NOMO-1 treated with dmso at 0.1 percent for 144 hours (cell line): ENCODE data around the gene TNFRSF8.

Experiments used
- DNase-seq: peaks from one replicate; lab custom pipeline; 2025; ENCODE audit not compliant: unreplicated experiment; lab: John Stamatoyannopoulos, UW

Gene TNFRSF8

DNA sequence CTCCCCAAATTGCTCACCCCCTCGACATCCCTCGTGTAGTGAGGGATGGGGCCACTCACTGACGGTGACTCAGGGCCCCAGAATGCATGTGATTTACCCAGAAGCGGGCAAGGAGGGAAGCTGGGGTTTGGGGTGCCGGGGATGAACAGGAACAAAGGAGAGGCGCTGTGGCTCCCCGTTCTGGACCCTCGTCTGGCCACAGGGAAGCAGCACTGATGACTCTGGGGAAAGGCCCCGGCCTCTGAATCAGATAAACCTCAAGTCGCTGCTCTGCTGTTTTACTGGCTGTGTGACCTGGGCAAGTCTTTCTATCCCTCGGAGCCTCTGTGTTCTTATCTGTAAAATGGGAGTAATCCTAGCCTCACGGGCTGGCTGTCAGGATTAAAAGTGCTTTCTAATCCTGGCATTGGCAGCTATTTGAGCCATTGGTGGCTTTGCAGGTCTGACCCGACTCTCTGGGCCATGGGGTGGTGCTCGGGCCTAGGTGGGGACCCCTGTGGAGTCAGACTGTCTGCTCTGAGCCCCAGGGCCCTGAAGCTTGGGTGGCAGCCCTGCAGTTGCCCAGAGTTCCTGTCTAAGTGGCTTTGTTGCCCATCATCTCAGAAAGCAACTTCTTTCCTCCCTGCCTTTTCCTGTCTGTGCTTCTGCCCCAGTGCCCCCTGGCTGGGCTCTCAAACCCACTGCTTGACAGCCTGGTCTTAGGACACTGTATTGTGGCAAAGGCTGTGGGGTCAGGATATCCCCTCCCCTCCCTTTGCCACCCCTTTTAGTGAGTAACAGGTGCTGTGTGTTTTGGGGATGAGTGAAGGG, 109.1 kb downstream of the TNFRSF8 start:
- DNase-seq: no peak

DNA sequence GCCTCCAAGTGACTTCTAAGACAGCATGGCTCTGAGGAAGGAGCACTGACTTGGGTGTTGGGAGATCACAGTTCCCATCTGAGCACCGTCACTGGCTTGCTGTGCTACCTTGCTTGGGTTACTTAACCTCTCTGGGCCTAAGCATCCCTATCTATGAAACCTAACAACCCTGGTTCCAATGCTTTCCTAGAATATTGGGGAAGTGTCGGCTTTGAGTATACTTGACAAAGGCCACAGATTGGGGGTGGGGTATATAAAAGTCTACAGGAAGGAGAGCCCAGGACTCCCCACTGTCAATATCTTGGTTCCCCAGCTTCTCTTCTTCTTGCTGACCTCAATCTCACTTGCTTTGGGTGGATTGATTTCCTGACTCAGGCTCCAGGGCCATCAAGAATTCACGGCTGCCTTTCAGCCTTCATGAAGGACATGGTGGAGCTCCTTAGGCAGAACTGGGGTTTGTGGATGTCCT, 110.0 kb downstream of the TNFRSF8 start:
- DNase-seq: no peak

DNA sequence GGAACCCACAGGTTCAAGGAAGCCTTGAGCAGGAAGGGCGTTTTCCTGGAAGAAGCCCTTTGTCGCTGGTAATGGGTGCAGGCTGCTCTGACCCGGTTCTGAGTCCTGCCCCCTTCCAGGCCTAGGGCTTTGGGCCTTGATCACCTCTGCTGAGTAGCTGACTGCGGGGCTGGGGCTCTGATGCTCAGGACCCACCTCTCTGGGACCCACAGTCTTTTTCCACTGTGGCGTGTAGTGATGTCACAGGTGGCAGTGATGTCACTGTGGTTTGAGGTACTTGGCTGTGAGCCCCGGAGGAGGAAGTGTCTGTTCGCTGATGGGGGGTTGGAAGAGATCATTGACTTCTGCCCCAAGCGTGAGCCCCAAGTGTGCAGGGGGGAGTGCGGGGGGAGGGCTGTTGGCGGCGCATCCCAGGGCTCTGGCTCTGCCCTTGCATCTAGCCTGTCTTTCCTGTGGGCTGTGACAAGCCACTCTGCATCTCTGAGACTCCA, 110.6 kb downstream of the TNFRSF8 start:
- DNase-seq: peak; percentile 41

DNA sequence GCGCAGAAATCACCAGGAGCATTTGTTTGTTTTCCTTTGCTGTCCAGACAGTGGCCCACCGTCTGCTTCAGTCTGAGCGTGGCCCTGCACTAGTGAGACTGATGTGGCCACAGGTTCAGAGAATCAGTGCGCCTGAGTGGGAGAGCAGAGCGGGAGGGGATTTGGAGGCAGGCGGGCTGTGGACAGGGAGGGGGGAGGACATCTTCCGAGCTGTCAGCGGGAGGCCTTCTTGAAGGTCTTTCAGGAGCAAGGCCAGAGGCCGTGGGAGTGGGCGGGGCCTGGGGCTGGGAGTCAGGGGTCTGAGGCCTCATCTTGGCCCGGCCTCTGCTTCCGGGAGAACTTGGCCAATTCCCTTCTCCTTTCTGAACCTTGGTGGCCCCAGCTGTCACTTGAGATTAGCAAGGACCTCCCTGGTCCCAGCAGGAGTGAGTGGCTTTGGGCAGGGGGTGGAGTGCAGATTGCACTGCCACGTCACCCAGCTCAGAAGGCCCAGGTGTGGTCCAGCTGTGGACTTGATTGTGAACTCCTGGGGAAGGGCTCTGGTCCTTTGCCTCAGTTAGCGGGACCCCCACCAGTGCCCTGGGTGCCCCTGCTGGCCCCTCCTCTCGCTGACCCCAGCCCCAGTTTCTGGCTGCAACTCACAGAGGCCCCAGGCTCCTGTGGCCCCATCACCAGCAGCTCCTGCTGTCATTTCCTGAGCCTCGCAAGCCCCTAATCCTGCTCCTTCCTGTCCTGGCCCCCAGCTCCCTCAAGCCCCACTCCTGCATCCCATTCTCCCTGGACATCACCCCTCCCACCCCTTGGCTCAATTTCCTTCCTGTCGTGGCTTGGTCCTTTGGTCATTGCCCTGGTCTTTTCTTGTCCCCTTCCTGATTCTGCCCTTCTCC, 112.1 kb downstream of the TNFRSF8 start:
- no peak for DNase-seq

DNA sequence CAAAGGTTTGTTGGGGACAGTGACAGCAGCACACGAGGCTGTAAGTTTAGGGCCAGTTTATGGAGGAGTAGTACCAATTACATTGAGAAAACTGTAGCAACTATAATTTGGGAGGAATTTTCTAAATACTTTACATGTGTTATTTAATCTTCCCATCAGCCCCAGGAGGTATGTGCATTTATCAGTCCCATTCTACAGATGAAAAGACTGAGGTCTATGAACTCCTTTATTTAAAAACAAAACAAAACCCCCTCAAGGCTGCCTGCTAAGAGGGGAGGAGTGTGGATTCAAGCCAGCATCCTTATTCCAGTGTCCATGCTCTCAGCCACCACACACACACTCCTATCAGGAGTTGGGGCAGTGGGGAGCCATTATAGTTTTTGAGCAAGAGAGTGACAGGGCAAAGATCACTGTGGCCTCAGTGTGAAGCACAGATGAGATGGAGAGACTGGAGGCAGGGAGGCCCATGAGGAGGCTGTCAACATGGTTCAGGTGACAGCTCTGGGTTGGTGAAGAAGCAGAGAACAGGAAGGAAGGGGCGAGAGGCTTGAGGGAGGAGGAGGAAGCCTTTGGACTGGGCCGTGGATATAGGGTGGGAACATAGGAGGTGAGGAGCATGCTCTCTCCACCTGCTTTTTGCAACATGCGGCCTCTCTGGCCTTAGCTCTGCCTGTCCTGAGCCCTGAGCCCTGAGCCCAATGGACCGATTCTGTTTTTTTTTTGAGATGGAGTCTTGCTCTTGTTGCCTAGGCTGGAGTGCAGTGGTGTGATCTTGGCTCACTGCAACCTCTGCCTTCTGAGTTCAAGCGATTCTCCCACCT, 113.4 kb downstream of the TNFRSF8 start:
- no peak for DNase-seq

DNA sequence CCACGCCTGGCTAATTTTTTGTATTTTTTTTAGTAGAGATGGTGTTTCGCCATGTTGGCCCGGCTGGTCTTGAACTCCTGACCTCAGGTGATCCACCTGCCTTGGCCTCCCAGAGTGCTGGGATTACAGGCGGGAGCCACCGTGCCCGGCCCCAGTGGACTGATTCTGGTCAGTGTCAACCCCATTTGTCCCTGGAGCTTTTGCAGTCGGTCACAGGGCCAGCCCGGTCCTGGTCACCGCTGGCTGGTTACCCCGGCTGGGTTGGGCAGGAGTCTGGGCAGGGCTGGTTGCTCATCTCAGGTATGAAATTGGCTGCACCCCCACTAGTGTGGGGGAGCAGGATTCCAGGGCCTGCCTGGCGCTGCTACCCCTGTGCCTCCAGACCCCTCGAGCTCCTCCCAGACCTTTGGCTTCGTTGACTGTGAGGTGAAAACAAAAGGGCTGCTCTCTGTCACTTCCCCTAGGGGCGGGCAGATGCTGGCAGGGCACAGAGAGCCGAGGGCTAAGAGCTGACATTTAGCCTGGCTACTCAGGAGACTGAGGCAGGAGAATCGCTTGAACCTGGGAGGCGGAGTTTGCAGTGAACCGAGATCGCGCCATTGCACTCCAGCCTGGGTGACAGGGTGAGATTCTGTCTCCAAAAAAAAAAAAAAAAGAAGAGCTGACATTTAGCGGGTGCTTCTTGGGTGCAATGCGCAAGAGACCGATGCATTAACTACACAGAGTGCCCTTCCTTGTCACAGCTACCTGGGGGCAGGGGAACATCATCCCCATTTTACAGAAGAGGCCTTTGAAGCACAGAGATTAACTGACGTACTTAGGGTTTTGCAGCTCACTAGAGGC, 114.3 kb downstream of the TNFRSF8 start:
- DNase-seq: no peak

DNA sequence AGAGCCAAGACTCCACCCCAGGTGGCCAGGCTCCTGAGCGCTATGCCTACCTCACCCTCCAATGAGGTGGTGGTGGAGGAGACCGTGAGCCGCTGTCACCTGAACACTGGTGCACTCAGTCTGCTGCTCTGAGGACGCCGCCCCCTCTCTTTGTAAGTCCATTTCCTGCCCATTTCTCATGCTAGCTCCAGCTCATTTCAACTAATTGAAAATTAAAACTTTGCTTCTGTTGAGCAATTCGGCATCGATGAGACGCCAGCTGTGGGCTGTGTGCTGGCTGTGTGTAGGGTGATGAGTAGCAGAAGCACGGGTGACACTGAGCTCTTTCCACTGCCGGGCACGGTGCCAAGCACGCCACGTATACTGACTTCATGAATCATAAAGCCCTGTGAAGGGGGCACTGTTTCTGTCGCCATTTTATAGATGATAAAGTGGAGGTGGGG, 114.9 kb downstream of the TNFRSF8 start:
- peak; percentile 32 for DNase-seq

DNA sequence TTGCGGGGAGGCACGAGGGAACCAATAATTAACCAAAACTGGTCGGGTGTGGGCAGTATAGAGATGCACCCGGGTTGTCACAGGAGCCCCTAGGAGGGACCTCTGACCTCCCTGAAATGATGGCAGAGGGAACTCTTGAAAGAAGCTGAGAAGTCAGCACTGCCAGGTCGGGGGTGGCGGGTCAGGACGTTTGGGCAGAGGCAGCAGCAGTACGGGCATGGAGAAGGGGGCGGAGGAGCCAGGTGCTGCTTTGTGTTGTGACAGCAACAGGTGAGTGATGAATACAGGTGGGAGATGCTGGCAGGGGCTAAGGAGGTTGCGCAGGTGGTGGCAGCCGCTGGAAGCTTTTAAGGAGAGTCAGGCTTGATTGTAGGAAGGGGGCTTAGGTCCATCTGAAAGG, 115.4 kb downstream of the TNFRSF8 start:
- no peak for DNase-seq

DNA sequence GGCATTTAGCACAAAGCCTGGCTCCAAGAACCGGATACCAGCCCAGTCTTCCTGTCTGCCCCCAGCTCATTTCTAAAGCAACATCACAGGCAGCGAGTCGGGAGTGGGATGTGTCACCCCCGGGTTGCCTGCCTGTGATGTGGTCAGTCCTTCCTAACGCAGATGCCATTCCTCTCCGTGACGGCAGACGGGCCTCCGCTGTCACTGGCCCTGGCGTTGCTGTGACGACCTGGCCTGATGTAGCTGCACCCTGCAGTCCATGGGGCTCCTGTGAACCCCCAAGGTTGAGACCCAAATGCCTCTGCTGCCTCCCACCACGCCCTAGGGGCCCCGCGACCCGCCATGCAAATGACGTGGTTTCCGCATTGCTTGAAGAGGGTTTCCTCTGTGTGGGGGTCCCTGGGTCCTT, 116.0 kb downstream of the TNFRSF8 start:
- peak; percentile 13 for DNase-seq

DNA sequence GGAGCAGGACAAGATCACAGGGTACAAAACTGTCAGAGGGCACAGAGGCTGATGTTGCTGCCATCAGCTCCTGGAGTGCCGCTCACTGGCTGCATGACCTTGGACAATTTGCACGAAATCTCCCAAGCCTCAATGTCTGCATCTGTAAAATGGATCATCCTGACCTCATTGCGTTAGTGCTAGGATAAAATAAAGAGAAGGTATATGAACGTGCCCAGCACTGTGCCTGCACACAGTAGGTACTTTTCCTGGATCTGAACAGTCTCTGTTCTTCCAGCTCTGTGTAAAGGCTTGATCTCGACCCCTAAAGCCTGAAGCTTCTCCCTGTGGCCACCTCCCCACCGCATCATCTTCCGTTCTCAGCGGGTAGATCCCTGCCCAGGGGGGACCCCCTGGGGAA, 116.6 kb downstream of the TNFRSF8 start:
- DNase-seq: no peak

DNA sequence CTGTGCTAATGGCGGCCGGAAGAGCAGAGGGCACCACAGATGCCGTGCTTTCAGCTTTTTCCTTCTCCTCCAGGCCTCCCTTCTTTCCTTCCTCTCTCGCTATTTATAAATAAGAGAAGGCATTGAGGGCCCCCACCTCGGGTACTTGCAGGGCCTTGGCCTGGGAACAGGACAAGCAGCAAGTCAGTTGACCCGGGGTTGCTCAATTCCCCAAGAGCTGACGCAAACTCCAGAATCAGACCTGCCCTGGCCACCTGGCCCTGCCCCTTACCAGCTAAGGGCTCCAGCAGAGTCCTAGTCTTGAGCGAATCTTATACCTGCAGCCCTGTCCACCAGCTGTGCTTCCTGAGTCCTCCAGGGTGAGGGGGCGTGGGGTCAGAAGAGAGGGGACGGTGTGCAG, 117.2 kb downstream of the TNFRSF8 start:
- peak; percentile 90 for DNase-seq

DNA sequence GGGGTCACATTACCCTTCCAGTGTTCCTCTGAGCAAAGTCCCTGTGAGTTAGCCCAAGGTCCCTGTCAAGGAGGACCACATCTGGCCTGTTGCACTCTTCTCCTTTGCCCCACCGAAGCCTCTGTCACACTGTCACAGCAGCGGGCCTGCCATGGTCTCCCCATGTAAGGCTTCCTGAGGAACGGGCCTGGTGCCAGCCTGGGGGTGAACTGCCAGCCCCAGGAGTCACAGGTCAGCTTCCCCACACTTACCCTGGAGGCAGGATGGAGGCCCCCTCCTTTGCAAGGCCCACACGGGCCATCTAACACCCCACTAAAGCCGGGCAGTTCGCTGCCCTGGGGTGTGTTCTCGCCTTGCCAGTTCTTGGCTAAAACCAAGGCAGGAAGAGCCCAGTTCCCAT, 117.8 kb downstream of the TNFRSF8 start:
- DNase-seq: no peak

DNA sequence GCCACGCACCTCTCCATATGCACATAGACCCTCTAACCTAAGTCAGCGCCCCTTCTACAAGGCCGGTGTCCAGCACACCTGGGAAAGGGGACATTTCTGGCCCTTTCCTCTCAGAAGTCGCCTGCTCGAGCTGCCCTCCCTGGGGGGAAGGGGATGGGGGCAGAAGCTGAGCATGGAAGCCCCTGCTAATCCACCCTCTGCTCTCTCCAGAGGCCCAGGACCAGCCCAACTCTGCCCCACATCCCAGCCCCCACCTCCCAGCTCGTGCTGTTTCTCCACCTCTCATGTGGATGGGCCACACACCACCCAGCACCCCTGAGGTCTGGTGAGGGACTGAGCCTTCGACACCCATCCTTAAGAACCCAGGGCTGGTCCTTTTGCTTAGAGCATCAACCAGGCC, 118.5 kb downstream of the TNFRSF8 start:
- DNase-seq: no peak

DNA sequence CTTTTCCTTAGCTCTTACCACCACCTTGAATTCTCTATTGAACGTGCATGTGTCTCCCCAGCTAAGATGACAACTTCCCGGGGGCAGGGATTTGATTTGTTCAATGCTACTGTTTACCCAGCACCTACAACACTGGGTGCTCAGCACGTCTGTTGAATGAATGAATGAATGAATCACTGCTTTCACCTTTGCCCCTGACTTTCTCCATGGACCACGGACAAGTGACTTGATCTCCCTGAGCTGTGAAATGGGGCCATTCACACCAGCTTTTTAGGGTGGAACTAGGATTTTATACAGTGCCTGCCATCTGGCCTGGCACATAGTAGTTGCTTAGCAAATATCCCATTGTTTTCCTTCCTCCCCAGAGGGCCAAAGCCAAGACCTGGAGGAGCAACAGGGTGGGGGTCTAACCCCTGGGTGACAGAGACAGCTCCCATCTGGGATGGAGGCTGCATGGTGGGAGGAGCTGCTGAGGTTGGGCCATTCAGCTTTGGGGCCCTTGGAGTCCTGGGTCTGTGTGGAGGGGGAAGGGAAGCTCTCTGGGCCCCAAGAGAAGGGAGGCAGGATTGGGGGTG, 119.4 kb downstream of the TNFRSF8 start:
- DNase-seq: no peak

DNA sequence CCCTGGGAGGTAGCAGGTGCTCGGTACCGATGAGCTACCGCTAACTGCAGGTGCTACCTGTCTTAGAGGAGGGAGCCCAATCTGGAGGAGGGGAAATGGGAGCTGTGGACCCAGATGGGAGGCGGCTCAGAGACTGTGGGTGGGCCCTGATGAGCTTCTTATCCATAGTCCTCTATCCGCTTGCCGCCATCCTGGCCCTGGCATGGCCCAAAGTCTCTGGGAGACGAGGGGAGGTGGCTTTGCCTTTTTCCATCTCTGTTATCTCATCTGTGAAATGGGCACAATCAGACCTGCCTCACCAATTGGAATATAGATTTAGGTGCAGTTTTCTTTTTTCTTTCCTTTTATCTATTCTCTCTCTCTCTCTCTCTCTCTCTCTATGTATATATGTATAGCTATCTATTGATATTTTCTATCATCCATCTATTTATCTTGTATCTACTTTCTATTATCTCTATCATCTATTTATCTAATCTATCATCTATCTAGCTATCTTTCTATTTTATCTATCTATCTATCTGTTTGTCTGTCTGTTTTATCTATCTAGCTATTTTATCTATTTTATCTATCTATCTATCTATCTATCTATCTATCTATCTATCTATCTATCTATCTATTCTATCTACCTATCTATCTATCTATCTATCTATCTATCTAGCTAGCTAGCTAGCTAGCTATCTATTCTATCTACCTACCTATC, 120.1 kb downstream of the TNFRSF8 start:
- DNase-seq: no peak

DNA sequence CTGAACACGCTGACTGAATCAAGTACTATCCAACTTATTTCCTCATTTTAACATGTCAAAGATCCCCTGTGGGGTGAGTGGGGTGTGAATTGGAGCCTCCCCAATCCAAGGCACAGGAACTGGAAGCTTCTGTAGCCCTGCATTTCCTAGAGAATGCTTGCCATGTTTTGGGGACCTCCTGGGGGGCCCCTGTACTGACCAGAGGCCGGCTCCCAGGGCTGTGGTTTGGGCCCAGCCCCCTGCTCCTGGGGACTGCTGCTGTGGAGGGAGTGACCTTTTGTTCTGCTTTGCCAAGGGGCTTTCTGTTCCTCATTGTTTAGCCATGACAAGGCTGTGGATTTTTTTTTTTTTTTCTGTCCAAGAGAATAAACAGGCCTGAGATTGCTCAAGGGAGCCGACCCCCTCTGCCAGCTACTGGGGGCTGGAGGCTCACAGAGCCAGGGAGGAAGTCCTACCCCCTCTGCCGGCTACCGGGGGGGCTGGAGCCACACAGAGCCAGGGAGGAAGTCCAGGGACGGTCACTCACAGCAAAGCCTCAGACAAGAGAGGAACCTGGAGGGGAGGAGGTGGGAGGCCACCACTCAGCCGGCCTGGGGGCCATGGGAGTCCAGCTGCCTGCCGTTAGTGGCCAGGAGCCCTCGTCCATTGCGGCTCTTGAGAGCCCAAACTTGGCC, 121.0 kb downstream of the TNFRSF8 start:
- peak; percentile 94 for DNase-seq

DNA sequence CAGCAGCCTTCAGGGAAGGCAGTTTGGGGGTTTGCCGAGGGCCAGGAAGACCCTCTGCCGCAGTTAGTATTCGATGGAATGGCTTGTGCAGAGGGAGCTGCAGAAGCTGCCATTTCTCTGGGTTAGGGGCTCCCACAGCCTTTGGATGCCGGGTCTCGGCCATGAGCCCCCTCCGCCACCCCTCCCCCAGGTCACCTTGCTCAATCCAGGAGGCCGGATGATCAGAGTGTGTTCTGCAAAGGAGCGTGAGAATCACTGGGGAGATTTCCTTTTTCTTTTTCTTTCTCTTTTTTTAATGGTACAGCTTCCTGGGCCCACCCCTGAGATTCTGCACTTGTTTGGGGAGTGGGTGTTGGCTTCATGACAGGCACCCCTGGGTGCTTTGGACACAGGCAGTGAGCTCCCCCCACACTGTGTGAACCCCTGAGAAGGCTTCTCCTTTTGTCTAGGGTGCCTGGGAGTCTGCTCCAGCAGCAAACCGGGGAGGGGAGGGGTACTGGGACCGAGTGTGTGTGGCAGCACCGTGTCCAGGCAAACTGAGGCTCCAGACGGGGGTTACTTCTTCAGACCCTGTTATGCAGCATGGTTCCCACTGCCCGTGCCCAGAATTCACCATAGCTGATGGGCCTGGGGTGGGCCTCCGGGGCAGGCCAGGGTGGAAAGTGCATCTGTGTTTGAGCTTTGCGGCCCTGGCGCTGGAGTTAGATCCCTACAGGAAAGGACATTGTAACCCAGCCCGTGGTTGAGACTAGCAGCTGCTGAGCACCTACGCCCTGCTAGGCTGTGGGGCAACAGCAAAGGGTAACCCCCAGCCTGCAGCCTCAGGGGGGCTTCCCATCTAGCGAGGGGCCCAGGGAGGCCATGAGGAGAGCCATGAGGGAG, 122.2 kb downstream of the TNFRSF8 start:
- DNase-seq: peak; percentile 19
